HG03439 (cell line): ENCODE results near the gene UTS2B.

ENCODE experiments used
- ATAC-seq: cut with Tn5 transposase; IDR thresholded peaks from one replicate; pipeline ENCODE4 v1.9.1; 2021; ENCODE audit warnings: mild to moderate bottlenecking, moderate library complexity; ENCODE audit not compliant: unreplicated experiment

The UTS2B gene

GRCh38 chr3:191353022-191353777, 22.9 kb upstream of the UTS2B start:
- ATAC-seq: no peak

DNA sequence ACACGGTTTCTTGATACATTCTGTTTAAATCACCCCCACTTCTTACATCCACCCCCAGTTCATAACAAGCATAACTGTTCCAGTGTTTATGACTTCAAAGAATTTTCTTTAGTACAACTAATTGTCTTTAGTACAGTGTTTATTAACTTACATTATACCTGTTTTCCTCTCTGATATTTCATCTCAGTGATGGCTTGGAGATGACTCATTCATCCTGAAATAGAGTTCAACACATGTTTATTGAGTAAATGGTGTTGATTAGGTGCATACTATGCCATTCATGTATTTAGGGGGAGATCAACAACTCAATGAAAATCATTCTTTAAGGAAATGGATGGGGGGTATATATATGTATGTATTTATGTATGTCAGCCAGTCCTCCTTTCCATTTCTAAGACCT, 21.7 kb upstream of the UTS2B start:
- no peak for ATAC-seq

DNA sequence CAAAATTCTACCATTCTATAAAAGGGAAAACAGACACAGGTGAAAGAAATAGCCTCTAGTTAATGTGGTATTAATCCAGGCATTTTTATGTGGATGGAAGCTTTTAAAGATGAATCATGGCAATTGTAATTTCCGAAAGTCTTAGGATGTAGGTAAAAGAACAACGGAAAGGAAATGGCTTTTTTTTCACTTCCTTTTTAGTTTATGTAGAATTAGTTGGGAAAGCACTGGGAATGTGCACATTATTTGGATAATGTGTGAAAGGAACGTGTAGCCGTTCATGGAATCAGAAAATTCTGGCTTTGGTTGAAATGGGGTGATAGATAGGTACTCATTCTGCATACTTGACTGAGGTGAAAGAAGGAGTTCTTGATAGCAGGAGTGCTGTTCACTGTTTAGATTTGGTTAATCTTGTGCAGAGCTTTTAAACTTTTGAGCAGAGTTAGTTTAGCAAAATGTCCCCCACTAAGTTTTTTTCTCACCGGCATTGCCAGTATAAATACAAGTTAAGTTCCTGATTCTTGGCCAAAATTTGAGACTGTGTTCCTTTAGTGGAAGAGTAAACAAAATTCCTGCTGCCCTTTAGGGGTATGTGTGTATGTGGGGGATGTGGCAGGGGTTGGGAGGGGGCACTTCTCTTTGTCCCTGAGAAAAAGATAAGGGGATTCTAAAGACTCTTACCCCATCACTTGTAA, 20.2 kb upstream of the UTS2B start:
- no peak for ATAC-seq

DNA sequence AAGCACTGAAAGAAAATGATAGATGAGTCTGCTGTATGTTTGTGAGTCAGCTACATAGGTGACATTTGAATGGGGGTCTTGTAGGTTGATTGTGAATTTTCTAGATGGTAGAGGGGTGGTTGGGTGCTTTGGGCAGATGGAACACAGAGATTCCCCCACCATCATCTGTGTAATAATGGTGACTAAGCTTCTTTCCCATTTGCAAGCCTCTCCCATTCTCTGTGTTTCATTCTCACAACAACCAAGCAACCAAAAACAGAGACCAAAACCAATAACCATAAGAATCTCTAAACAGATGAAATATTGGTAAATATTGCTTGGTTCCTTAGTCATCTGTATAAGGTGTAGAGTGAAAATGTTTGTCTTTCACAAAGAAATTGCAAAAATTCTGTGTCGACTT, 17.8 kb upstream of the UTS2B start:
- ATAC-seq: no peak

DNA sequence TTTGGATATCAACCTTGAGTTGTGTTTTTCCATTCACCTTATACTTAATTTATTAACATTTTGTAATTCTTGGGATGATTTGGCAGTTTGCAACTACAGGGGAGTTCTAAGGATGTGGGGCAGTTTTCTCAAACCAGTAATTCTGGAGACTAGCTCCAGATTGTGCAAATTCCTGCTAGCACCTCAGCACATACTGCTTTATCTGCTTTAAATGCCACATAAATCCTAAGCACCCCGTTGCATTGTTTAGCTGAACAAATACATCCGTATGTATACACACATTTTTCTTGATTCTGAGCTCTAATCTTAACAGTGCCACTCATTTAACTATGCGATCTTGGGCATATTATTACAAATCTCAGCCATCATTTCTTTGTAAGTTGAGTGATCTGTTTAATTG, 16.9 kb upstream of the UTS2B start:
- ATAC-seq: no peak

GRCh38 chr3:191345334-191345733, 15.0 kb upstream of the UTS2B start:
- no peak for ATAC-seq

GRCh38 chr3:191343913-191344312, 13.6 kb upstream of the UTS2B start:
- no peak for ATAC-seq

DNA sequence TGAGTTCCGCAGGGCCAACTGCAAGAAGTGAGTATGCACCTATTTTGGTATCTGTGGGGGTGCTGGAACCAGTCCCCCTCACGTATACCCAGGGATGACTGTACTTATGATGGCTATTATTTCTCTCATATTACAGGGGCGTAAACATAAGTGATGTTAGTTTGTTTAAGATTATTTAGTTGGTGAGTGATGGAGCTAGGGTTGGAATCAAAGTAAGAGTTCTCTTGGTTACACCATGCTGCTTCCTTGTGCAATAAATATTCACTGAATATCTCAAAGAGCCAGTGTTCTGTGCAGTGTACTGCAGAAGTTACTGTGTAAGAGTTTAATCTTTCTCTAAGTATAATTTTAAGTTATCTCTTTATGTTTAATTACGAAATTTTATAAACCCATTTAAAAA, 12.8 kb upstream of the UTS2B start:
- no peak for ATAC-seq

GRCh38 chr3:191342411-191342810, 12.1 kb upstream of the UTS2B start:
- ATAC-seq: no peak

DNA sequence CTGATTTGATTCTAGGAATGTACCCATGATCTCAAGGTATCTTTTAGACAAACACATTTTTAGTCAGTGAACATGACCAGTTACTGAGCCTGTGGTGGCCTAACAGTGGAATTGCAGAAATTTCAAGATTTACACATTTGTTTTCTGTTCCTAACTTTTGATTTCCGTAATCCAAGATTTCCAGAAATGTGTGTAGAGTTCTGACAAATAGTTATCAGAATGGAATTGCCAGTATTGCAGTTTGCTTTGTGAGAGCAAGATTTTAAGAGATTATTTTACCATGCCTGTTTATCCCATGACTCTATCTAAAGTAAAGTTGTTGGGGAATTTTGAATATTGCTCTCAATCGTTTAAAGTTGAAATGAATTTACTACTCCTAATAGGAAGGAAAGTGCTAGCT, 11.7 kb upstream of the UTS2B start:
- no peak for ATAC-seq

- ATAC-seq: no peak
Observed at GRCh38 chr3:191340966-191341365, 10.6 kb upstream of the UTS2B start.

GRCh38 chr3:191340351-191340750, 10.0 kb upstream of the UTS2B start:
- ATAC-seq: no peak

DNA sequence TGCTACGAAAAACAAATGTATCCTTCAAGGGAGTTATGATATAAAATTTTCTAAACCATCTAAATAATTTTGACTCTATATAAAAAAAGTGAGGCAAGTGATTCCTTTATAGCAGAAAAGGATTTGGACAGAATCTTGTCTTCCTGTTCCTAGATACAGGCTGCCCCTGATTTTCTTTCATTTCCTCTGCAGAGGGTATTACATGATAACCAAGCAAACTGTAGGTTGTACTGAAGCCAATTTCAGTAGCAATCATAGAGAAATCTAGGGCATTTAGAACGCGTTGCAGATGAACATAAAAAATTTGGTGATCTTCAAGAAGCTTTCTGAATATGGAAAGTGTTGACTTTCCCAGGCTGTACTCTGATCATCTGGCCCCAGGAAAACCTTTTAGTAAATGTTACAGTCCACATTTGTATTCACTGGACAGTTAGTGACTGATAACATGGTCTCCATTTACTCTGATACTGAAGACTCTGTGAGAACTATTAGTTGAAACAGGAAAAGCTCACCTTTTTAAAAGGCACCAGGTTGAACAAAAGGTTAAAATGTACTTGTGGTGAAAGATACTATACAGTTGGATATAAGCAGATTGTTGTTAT, 9.1 kb upstream of the UTS2B start:
- ATAC-seq: no peak

GRCh38 chr3:191338177-191338488, 7.8 kb upstream of the UTS2B start:
- no peak for ATAC-seq

DNA sequence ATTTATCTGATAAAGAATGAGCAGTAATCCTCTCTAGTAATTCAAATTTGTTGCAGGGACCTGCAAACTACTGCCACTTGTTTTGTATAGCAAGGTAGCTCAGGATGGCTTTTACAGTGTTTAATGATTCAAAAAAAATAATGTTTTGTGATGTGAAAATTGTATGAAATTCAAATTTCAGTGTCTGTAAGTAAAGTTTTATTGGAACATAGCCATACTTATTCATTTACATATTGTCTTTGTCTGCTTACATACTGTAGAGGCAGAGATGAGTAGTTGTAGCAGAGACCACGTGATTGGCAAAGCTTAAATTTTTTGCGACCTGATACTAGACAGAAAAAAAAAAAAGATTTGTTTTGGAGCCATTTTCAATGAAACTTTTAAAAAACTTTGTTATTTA, 6.5 kb upstream of the UTS2B start:
- no peak for ATAC-seq

- no peak for ATAC-seq
Observed at GRCh38 chr3:191334346-191334893, 4.1 kb upstream of the UTS2B start.

DNA sequence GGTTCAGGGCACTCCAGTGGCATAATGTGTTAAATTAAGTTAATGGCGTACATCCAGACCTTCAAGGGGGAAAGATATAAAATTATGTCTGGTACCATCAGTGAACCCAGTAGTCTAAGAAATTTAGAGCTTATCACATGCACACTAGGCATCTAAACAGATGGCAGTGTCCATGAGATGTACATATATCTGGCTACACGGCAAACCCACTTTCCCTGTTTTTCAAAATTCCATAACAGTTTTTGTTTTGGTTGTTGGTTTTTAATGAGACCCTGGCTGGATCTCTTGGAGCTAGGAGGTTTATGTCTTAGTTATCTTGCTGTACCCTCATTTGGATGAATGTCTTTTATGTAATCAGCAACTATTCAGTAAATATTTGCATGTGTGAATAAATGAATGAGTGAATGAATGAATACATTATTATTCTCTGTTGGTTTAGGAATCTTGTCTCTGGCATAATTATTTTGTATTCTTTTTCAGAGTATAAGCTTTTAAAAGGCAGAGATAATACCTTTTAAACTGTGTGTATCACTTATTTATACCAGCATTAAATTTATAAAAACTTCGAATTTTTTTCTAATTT, 3.1 kb upstream of the UTS2B start:
- no peak for ATAC-seq

GRCh38 chr3:191331388-191331787, 1.1 kb upstream of the UTS2B start:
- no peak for ATAC-seq

GRCh38 chr3:191330530-191331048, 263 bp upstream of the UTS2B start:
- ATAC-seq: no peak

DNA sequence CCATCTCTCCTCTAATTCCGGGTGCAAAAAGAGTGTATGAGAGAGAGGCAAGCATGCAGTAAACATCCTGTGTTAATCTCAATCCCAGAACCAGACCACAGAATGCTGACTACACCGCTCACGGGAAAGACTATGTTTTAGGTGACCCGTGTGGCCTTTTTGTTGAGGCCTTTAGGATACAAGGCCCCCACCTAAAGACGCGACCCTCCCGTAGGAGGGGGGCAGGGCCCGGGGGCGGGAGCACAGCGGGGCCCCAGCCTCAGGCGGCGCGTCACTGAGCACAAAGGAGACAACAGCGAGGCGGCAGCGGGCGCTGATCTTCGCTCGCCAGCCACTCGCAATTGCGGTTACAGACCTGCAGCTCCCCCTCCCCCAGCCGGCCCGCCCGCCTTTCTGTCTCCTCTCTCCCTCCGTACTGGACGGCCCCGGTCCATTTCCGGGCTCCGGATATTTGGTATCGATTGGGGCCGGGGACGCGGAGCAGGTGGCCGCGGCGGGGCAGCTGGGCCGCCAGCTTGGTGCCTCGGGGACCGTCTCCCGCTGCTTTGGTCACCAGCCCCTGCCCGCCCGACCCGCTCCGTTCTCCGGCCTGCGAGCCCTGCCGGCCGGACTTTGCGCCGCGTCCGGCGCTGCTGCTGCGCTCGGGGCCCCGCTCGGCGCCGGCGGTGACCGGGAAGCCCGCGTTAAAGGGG, 1.2 kb downstream of the UTS2B start, which contains the start of gene CCDC50:
CCDC50 (plus strand) TSS at position 433 of the 692 bp plus-strand sequence. CDS start 281 bp downstream, outside the sequence.
- peak; percentile 79 for ATAC-seq
